Measurements from ENCODE around the gene MRPS2.

DNA sequence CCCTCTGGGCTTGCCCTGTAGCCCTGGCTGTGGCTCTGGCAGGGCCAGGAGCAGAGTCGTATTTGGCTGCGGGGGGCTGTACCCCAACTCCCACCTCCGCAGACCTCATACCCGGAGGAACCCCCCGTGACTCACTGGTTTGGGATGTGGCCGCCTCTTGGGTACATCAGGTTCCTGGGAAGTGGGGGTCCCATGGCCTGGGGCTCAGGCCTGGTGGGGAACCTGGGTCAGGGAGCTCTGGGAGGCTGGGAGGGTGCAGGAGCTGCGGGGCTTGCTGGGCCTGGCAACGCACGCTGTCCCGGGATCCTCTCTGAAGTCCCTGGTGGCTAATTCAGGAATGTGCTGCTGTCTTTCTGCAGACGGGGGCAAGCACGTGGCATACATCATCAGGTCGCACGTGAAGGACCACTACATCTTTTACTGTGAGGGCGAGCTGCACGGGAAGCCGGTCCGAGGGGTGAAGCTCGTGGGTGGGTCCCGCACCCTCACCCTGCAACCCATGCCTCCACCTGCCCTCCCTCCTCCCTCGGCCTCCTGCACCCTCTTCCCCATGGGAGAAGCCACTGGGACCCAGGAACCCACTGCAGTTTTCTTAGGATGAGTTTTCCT is 23.1 kb downstream of the MRPS2 start:
- no peak for TF ChIP-seq POLR2A (IDR thresholded peaks at IDR 0.05)
- TF ChIP-seq, protein P1, sequence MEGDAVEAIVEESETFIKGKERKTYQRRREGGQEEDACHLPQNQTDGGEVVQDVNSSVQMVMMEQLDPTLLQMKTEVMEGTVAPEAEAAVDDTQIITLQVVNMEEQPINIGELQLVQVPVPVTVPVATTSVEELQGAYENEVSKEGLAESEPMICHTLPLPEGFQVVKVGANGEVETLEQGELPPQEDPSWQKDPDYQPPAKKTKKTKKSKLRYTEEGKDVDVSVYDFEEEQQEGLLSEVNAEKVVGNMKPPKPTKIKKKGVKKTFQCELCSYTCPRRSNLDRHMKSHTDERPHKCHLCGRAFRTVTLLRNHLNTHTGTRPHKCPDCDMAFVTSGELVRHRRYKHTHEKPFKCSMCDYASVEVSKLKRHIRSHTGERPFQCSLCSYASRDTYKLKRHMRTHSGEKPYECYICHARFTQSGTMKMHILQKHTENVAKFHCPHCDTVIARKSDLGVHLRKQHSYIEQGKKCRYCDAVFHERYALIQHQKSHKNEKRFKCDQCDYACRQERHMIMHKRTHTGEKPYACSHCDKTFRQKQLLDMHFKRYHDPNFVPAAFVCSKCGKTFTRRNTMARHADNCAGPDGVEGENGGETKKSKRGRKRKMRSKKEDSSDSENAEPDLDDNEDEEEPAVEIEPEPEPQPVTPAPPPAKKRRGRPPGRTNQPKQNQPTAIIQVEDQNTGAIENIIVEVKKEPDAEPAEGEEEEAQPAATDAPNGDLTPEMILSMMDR (IDR thresholded peaks at IDR 0.05) = no peak

Measured in body of pancreas (tissue), 4 donors.